Measurements from ENCODE around the gene TNFRSF4.

TNFRSF4 gene

GRCh38 chr1:1213345-1214265, at the start of gene TNFRSF4:
Gene TNFRSF4 (minus strand): TSS chr1:1214153. CDS start chr1:1214127, 26 bp downstream.
- no peak within 1 kb of the TSS for H3K9ac ChIP-seq (ENCODE audit: low read depth in 1 of 2, low read length in 2 of 2)
- H3K36me3 ChIP-seq (ENCODE audit: control insufficient read depth in 1 of 2, insufficient read depth in 2 of 2, low read length in 2 of 2) = peaks cover 3 to 28% of the 10 kb centered on the region in 2 donors
- H3K9me3 ChIP-seq (ENCODE audit: control insufficient read depth in 1 of 2, low read length in 2 of 2) = no peaks in the 10 kb centered on the region
- H3K4me3 ChIP-seq (ENCODE audit: low read depth in 1 of 2, low read length in 2 of 2) = peak within 1 kb of the TSS; percentile 35 to 40
- no peak within 1 kb of the TSS for H3K27ac ChIP-seq (ENCODE audit: low read depth, low read length)
- H3K27me3 ChIP-seq (ENCODE audit: control insufficient read depth in 1 of 2, insufficient read depth in 2 of 2, low read length in 2 of 2) = no peaks in the 10 kb centered on the region
- peaks cover 8 to 15% of the 10 kb centered on the region in 2 donors for H3K4me1 ChIP-seq (ENCODE audit: control insufficient read depth in 1 of 2, insufficient read depth in 2 of 2, low read length in 2 of 2)

GRCh38 chr1:1262758-1263157, 48.8 kb upstream of the TNFRSF4 start:
- H3K36me3 ChIP-seq (ENCODE audit: control insufficient read depth in 1 of 2, insufficient read depth in 2 of 2, low read length in 2 of 2) = peaks cover 43 to 71% of the 10 kb centered on the region in 2 donors
- H3K4me1 ChIP-seq (ENCODE audit: control insufficient read depth in 1 of 2, insufficient read depth in 2 of 2, low read length in 2 of 2) = peaks cover 0 to 3% of the 10 kb centered on the region in 2 donors

GRCh38 chr1:1262071-1262470, 48.1 kb upstream of the TNFRSF4 start:
- H3K4me1 ChIP-seq (ENCODE audit: control insufficient read depth in 1 of 2, insufficient read depth in 2 of 2, low read length in 2 of 2) = peaks cover 0 to 3% of the 10 kb centered on the region in 2 donors
- H3K36me3 ChIP-seq (ENCODE audit: control insufficient read depth in 1 of 2, insufficient read depth in 2 of 2, low read length in 2 of 2) = peaks cover 41 to 68% of the 10 kb centered on the region in 2 donors
- H3K27ac ChIP-seq (ENCODE audit: low read depth, low read length) = no peak overlapping the region
- H3K27me3 ChIP-seq (ENCODE audit: control insufficient read depth in 1 of 2, insufficient read depth in 2 of 2, low read length in 2 of 2) = no peaks in the 10 kb centered on the region
- H3K9ac ChIP-seq (ENCODE audit: low read depth in 1 of 2, low read length in 2 of 2) = no peak overlapping the region
- H3K9me3 ChIP-seq (ENCODE audit: control insufficient read depth in 1 of 2, low read length in 2 of 2) = no peaks in the 10 kb centered on the region
- H3K4me3 ChIP-seq (ENCODE audit: low read depth in 1 of 2, low read length in 2 of 2) = no peak overlapping the region

More at GRCh38 chr1:1262758-1263157, 48.8 kb upstream of the TNFRSF4 start:
- no peak overlapping the region for H3K27ac ChIP-seq (ENCODE audit: low read depth, low read length)
- H3K9me3 ChIP-seq (ENCODE audit: control insufficient read depth in 1 of 2, low read length in 2 of 2) = no peaks in the 10 kb centered on the region
- no peak overlapping the region for H3K4me3 ChIP-seq (ENCODE audit: low read depth in 1 of 2, low read length in 2 of 2)
- no peak overlapping the region for H3K9ac ChIP-seq (ENCODE audit: low read depth in 1 of 2, low read length in 2 of 2)
- H3K27me3 ChIP-seq (ENCODE audit: control insufficient read depth in 1 of 2, insufficient read depth in 2 of 2, low read length in 2 of 2) = no peaks in the 10 kb centered on the region

GRCh38 chr1:1260843-1261560, 47.0 kb upstream of the TNFRSF4 start:
- H3K36me3 ChIP-seq (ENCODE audit: control insufficient read depth in 1 of 2, insufficient read depth in 2 of 2, low read length in 2 of 2) = peaks cover 40 to 72% of the 10 kb centered on the region in 2 donors
- no peak overlapping the region for H3K27ac ChIP-seq (ENCODE audit: low read depth, low read length)
- peaks cover 0 to 3% of the 10 kb centered on the region in 2 donors for H3K4me1 ChIP-seq (ENCODE audit: control insufficient read depth in 1 of 2, insufficient read depth in 2 of 2, low read length in 2 of 2)
- no peaks in the 10 kb centered on the region for H3K27me3 ChIP-seq (ENCODE audit: control insufficient read depth in 1 of 2, insufficient read depth in 2 of 2, low read length in 2 of 2)
- no peak overlapping the region for H3K4me3 ChIP-seq (ENCODE audit: low read depth in 1 of 2, low read length in 2 of 2)
- no peaks in the 10 kb centered on the region for H3K9me3 ChIP-seq (ENCODE audit: control insufficient read depth in 1 of 2, low read length in 2 of 2)
- no peak overlapping the region for H3K9ac ChIP-seq (ENCODE audit: low read depth in 1 of 2, low read length in 2 of 2)

- Histone ChIP-seq H3K4me1 (ENCODE audit: control insufficient read depth in 1 of 2, insufficient read depth in 2 of 2, low read length in 2 of 2) (peaks cover 0 to 3% of the 10 kb centered on the region in 2 donors), H3K9ac (ENCODE audit: low read depth in 1 of 2, low read length in 2 of 2) (no peak overlapping the region), H3K9me3 (ENCODE audit: control insufficient read depth in 1 of 2, low read length in 2 of 2) (no peaks in the 10 kb centered on the region), H3K27ac (ENCODE audit: low read depth, low read length) (no peak overlapping the region), H3K36me3 (ENCODE audit: control insufficient read depth in 1 of 2, insufficient read depth in 2 of 2, low read length in 2 of 2) (peaks cover 41 to 76% of the 10 kb centered on the region in 2 donors), H3K4me3 (ENCODE audit: low read depth in 1 of 2, low read length in 2 of 2) (no peak overlapping the region), H3K27me3 (ENCODE audit: control insufficient read depth in 1 of 2, insufficient read depth in 2 of 2, low read length in 2 of 2) (no peaks in the 10 kb centered on the region)
Measured at GRCh38 chr1:1259951-1260600, 46.1 kb upstream of the TNFRSF4 start.

GRCh38 chr1:1259540-1259939, 45.6 kb upstream of the TNFRSF4 start:
- no peak overlapping the region for H3K27ac ChIP-seq (ENCODE audit: low read depth, low read length)
- no peak overlapping the region for H3K4me3 ChIP-seq (ENCODE audit: low read depth in 1 of 2, low read length in 2 of 2)
- H3K4me1 ChIP-seq (ENCODE audit: control insufficient read depth in 1 of 2, insufficient read depth in 2 of 2, low read length in 2 of 2) = peaks cover 0 to 3% of the 10 kb centered on the region in 2 donors
- H3K9ac ChIP-seq (ENCODE audit: low read depth in 1 of 2, low read length in 2 of 2) = no peak overlapping the region
- H3K9me3 ChIP-seq (ENCODE audit: control insufficient read depth in 1 of 2, low read length in 2 of 2) = no peaks in the 10 kb centered on the region
- H3K27me3 ChIP-seq (ENCODE audit: control insufficient read depth in 1 of 2, insufficient read depth in 2 of 2, low read length in 2 of 2) = no peaks in the 10 kb centered on the region
- H3K36me3 ChIP-seq (ENCODE audit: control insufficient read depth in 1 of 2, insufficient read depth in 2 of 2, low read length in 2 of 2) = peaks cover 40 to 77% of the 10 kb centered on the region in 2 donors

GRCh38 chr1:1259119-1259488, 45.2 kb upstream of the TNFRSF4 start:
- no peak overlapping the region for H3K4me3 ChIP-seq (ENCODE audit: low read depth in 1 of 2, low read length in 2 of 2)
- H3K9ac ChIP-seq (ENCODE audit: low read depth in 1 of 2, low read length in 2 of 2) = no peak overlapping the region
- H3K36me3 ChIP-seq (ENCODE audit: control insufficient read depth in 1 of 2, insufficient read depth in 2 of 2, low read length in 2 of 2) = peaks cover 40 to 75% of the 10 kb centered on the region in 2 donors
- peaks cover 0 to 3% of the 10 kb centered on the region in 2 donors for H3K4me1 ChIP-seq (ENCODE audit: control insufficient read depth in 1 of 2, insufficient read depth in 2 of 2, low read length in 2 of 2)
- no peak overlapping the region for H3K27ac ChIP-seq (ENCODE audit: low read depth, low read length)
- H3K9me3 ChIP-seq (ENCODE audit: control insufficient read depth in 1 of 2, low read length in 2 of 2) = no peaks in the 10 kb centered on the region
- H3K27me3 ChIP-seq (ENCODE audit: control insufficient read depth in 1 of 2, insufficient read depth in 2 of 2, low read length in 2 of 2) = no peaks in the 10 kb centered on the region

- Histone ChIP-seq H3K27ac (ENCODE audit: low read depth, low read length) (no peak overlapping the region), H3K27me3 (ENCODE audit: control insufficient read depth in 1 of 2, insufficient read depth in 2 of 2, low read length in 2 of 2) (no peaks in the 10 kb centered on the region), H3K9me3 (ENCODE audit: control insufficient read depth in 1 of 2, low read length in 2 of 2) (no peaks in the 10 kb centered on the region), H3K4me3 (ENCODE audit: low read depth in 1 of 2, low read length in 2 of 2) (no peak overlapping the region), H3K4me1 (ENCODE audit: control insufficient read depth in 1 of 2, insufficient read depth in 2 of 2, low read length in 2 of 2) (peaks cover 0 to 3% of the 10 kb centered on the region in 2 donors), H3K36me3 (ENCODE audit: control insufficient read depth in 1 of 2, insufficient read depth in 2 of 2, low read length in 2 of 2) (peaks cover 42 to 75% of the 10 kb centered on the region in 2 donors), H3K9ac (ENCODE audit: low read depth in 1 of 2, low read length in 2 of 2) (no peak overlapping the region)
Measured at GRCh38 chr1:1256956-1257871, 43.3 kb upstream of the TNFRSF4 start.

GRCh38 chr1:1255611-1256010, 41.7 kb upstream of the TNFRSF4 start:
- H3K9me3 ChIP-seq (ENCODE audit: control insufficient read depth in 1 of 2, low read length in 2 of 2) = no peaks in the 10 kb centered on the region
- H3K27me3 ChIP-seq (ENCODE audit: control insufficient read depth in 1 of 2, insufficient read depth in 2 of 2, low read length in 2 of 2) = no peaks in the 10 kb centered on the region
- H3K9ac ChIP-seq (ENCODE audit: low read depth in 1 of 2, low read length in 2 of 2) = no peak overlapping the region
- peaks cover 29 to 64% of the 10 kb centered on the region in 2 donors for H3K36me3 ChIP-seq (ENCODE audit: control insufficient read depth in 1 of 2, insufficient read depth in 2 of 2, low read length in 2 of 2)
- no peak overlapping the region for H3K27ac ChIP-seq (ENCODE audit: low read depth, low read length)
- H3K4me1 ChIP-seq (ENCODE audit: control insufficient read depth in 1 of 2, insufficient read depth in 2 of 2, low read length in 2 of 2) = peaks cover 0 to 6% of the 10 kb centered on the region in 2 donors
- H3K4me3 ChIP-seq (ENCODE audit: low read depth in 1 of 2, low read length in 2 of 2) = no peak overlapping the region
